ENCODE data around the gene CRIM1.
A peak's percentile ranks its signal among the peaks of the same experiment; 100 is the strongest.

The CRIM1 gene

GRCh38 chr2:36371928-36372391, 16.4 kb downstream of the CRIM1 start:
- no peaks in the 10 kb centered on the region for H3K36me3 Mint-ChIP-seq (ENCODE audit: low read depth)
- no peaks in the 10 kb centered on the region for H3K27me3 Mint-ChIP-seq (ENCODE audit: low read depth, poor library complexity)
- H3K27ac Mint-ChIP-seq, result no peak overlapping the region
- H3K9me3 Mint-ChIP-seq, result no peaks in the 10 kb centered on the region
- TF ChIP-seq CTCF (IDR thresholded peaks at IDR 0.05), result no peak
- H3K4me3 Mint-ChIP-seq, result no peak overlapping the region
- peaks cover 67% of the 10 kb centered on the region for H3K4me1 Mint-ChIP-seq
- no peak for DNase-seq

- no peaks in the 10 kb centered on the region for H3K9me3 Mint-ChIP-seq
- H3K4me3 Mint-ChIP-seq, result no peak overlapping the region
- peaks cover 3% of the 10 kb centered on the region for H3K36me3 Mint-ChIP-seq (ENCODE audit: low read depth)
- no peaks in the 10 kb centered on the region for H3K27me3 Mint-ChIP-seq (ENCODE audit: low read depth, poor library complexity)
- H3K27ac Mint-ChIP-seq, result no peak overlapping the region
- peaks cover 58% of the 10 kb centered on the region for H3K4me1 Mint-ChIP-seq
- no peak for DNase-seq
- TF ChIP-seq CTCF (IDR thresholded peaks at IDR 0.05), result no peak
Measured at GRCh38 chr2:36373149-36373926, 17.8 kb downstream of the CRIM1 start.

GRCh38 chr2:36374585-36374984, 19.0 kb downstream of the CRIM1 start:
- Mint-ChIP-seq H3K4me3 (no peak overlapping the region), H3K9me3 (no peaks in the 10 kb centered on the region), H3K27me3 (ENCODE audit: low read depth, poor library complexity) (no peaks in the 10 kb centered on the region), H3K27ac (no peak overlapping the region), H3K36me3 (ENCODE audit: low read depth) (peaks cover 11% of the 10 kb centered on the region), H3K4me1 (peaks cover 60% of the 10 kb centered on the region)
- DNase-seq, result no peak
- no peak for TF ChIP-seq CTCF (IDR thresholded peaks at IDR 0.05)

- no peak for DNase-seq
- Mint-ChIP-seq H3K27ac (peak overlapping the region; percentile 37), H3K4me3 (no peak overlapping the region), H3K4me1 (peaks cover 60% of the 10 kb centered on the region), H3K9me3 (no peaks in the 10 kb centered on the region), H3K36me3 (ENCODE audit: low read depth) (peaks cover 16% of the 10 kb centered on the region), H3K27me3 (ENCODE audit: low read depth, poor library complexity) (no peaks in the 10 kb centered on the region)
- TF ChIP-seq CTCF (IDR thresholded peaks at IDR 0.05), result no peak
Measured at GRCh38 chr2:36376319-36376765, 20.8 kb downstream of the CRIM1 start.

- Mint-ChIP-seq H3K27me3 (ENCODE audit: low read depth, poor library complexity) (no peaks in the 10 kb centered on the region), H3K9me3 (no peaks in the 10 kb centered on the region), H3K4me1 (peaks cover 62% of the 10 kb centered on the region), H3K4me3 (no peak overlapping the region), H3K36me3 (ENCODE audit: low read depth) (peaks cover 16% of the 10 kb centered on the region), H3K27ac (no peak overlapping the region)
- TF ChIP-seq CTCF (IDR thresholded peaks at IDR 0.05), result no peak
- no peak for DNase-seq
Measured at GRCh38 chr2:36376992-36377738, 21.6 kb downstream of the CRIM1 start.
